Stomach smooth muscle (tissue), 2 donors: ENCODE data around the gene ABCF1.

Experiments used
- H3K27ac ChIP-seq: one replicate; pipeline ENCODE4 v1.7.0; 2013; ENCODE audit warnings: mild to moderate bottlenecking, low read length, inconsistent platforms
- H3K27me3 ChIP-seq, 2 donors: one replicate each; pipeline ENCODE4 v1.7.0; 2013; ENCODE audit warnings: low read length in 2 of 2; ENCODE audit not compliant: insufficient read depth in 2 of 2, control insufficient read depth in 1 of 2
- H3K36me3 ChIP-seq, 2 donors: one replicate each; pipeline ENCODE4 v1.7.0; 2013; ENCODE audit warnings: low read length in 2 of 2; ENCODE audit not compliant: control insufficient read depth in 2 of 2, insufficient read depth in 2 of 2
- H3K4me1 ChIP-seq: one replicate; pipeline ENCODE4 v1.7.0; 2013; ENCODE audit warnings: low read length; ENCODE audit not compliant: control insufficient read depth, insufficient read depth
- H3K4me3 ChIP-seq, 2 donors: one replicate each; pipeline ENCODE4 v1.7.0; 2013; ENCODE audit warnings: low read length in 2 of 2
- H3K9ac ChIP-seq, 2 donors: one replicate each; pipeline ENCODE4 v1.7.0; 2013; ENCODE audit warnings: low read length in 2 of 2, mild to moderate bottlenecking in 1 of 2
- H3K9me3 ChIP-seq, 2 donors: one replicate each; pipeline ENCODE4 v1.7.0; 2013; ENCODE audit warnings: low read length in 2 of 2; ENCODE audit not compliant: control insufficient read depth in 2 of 2
- donor health status: healthy.
- donor health status: Pancreatic carcinoma.

ABCF1 gene

GRCh38 chr6:30640481-30640880 is 69.2 kb downstream of the ABCF1 start:
- H3K27ac ChIP-seq: no peak overlapping the region
- no peak overlapping the region for H3K4me3 ChIP-seq
- no peaks in the 10 kb centered on the region for H3K27me3 ChIP-seq
- no peaks in the 10 kb centered on the region for H3K9me3 ChIP-seq
- no peaks in the 10 kb centered on the region for H3K4me1 ChIP-seq
- no peak overlapping the region for H3K9ac ChIP-seq
- H3K36me3 ChIP-seq: peaks cover 15 to 18% of the 10 kb centered on the region in 2 donors

GRCh38 chr6:30641048-30641447 is 69.8 kb downstream of the ABCF1 start:
- Histone ChIP-seq H3K9ac (no peak overlapping the region), H3K4me1 (no peaks in the 10 kb centered on the region), H3K4me3 (no peak overlapping the region), H3K9me3 (no peaks in the 10 kb centered on the region), H3K27ac (no peak overlapping the region), H3K36me3 (peaks cover 15 to 18% of the 10 kb centered on the region in 2 donors), H3K27me3 (no peaks in the 10 kb centered on the region)
